NCI-H1417 treated with DMSO at 0.1 percent for 48 hours (cell line): ENCODE results near the gene WFS1.

Source experiments
- DNase-seq: peaks from one replicate; lab custom pipeline; 2025; lab: John Stamatoyannopoulos, UW

The WFS1 gene

DNA sequence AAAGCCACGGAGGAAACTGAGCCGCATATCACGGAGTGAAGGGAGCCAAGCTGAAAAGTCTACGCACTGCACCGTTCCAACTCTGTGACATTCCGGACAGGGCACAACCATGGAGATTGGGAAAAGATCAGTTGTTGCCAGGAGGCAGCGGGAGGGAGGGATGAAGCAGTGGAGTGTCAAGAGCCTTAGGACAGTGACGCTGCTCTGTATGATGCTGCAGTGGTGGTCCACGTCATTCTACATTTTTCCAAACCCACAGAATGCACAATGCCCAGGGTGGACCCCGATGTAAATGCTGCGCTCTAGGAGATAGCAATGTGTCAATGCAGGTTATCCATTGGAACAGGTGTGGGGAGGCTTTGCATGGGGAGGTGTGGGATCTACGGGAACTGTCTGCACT lies 7.5 kb upstream of the WFS1 start:
- no peak for DNase-seq

DNA sequence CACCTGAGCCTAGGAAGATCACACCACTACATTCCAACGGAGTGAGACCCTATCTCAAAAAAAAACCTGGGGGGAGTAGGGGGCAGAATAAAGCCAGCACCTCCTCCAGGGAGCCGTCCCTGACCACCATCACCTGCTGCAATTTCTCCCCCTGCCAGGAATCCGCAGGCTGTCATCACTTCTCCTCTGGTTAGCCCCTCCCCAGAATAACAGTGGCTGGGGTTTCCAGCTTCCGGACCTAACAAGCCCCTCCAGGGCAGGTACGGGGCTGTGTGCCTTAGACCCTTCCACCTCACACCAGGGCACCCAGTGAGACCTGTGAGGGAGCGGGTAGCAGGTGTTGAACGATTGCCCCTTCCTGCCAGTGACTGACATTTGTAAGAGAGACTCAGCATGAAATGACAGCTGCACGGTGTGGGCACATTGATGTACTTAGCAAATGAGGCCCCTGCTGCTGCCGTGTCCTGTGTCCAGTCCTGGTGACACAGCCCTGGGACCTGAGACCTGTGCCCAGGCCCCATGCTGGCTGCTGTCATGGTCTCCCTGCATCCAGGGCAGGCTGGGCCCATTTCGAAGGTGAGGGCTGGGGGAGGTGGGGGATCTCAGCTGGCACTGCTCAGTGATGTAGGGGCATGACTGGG lies 6.7 kb upstream of the WFS1 start:
- DNase-seq: no peak

DNA sequence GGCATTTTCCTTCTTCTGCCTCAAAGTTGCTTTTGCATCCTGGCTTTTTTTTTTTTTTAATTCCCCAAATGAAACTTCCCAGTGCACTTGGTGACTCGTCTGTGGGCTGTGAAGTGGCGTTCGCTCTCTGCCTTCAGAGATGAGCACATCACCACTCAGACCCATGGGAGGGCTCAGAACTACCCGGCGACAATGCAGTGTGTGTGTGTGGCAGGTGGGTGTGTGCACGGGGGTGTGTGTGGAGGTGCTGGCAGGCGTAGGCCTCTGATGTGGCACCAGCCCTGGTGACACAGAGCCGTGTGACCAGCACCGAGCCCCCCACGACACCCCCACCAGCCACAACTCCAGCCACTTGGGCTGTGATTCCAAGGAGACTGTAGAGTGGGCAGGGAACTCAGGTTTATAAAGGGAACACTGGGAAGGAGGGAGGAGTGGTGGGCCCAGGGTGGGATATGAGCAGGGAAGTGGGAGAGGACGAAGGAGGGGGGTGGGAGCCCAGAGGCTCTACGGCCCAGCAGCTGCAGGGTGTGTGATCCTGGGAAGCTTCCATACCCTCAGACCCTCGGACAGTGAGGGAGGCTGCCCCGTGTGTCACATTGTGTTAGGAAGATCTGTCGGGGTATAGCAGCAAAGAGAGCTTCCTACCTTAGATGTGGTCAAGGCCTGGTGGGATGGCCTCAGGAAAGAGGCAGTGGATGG lies 6.0 kb upstream of the WFS1 start:
- DNase-seq: no peak

DNA sequence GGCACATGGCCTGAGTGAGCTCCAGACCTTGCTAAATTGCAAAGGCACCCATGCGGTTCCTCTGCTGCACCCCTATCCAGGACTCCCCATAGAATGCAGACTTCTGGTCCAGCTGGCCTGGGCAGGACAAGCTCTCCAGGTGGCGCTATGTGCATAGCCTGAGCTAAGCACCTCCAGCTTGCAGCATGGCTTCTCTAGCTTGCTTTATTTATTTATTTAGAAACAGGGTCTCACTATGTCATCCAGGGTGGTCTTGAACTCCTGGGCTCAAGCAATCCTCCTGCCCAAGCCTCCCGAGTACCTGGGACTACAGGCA lies 5.5 kb upstream of the WFS1 start:
- DNase-seq: no peak

DNA sequence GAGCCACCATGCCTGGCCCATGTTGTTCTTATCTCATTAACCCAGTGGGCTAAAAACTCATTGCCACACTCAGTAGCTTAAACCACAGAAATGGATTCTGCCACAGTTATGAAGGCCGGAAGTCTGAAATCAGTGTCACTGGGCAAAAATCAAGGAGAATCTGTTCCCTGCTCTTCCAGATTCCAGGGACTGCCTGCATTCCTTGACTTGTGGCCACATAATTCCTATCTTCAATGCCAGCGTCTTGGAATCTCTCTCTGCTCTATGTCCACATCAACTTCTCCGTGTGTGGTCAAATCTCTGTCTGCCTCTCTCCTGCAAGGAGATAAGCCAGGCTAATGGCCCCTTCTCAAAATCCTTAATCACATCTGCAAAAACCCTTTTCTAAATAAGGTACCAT lies 4.1 kb upstream of the WFS1 start:
- DNase-seq: no peak

DNA sequence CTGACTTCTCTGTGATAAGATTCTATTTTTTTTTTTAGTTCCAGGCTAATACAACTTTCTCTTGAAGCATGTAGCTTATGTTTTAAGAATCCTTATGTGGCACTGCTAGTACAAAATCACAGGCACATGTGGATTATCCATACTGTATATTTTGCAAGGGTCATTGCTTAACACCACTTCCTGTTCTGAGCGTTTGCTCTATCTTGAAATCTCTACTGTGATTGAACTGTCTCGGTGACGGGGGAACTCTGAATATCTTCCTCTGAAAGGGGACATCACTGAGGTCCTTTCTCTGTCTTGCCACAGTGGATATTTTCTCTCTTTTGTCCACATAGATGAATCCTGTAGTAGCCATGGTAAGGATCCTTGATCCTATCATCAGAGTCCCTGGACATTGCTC lies 2.1 kb upstream of the WFS1 start:
- DNase-seq: no peak

DNA sequence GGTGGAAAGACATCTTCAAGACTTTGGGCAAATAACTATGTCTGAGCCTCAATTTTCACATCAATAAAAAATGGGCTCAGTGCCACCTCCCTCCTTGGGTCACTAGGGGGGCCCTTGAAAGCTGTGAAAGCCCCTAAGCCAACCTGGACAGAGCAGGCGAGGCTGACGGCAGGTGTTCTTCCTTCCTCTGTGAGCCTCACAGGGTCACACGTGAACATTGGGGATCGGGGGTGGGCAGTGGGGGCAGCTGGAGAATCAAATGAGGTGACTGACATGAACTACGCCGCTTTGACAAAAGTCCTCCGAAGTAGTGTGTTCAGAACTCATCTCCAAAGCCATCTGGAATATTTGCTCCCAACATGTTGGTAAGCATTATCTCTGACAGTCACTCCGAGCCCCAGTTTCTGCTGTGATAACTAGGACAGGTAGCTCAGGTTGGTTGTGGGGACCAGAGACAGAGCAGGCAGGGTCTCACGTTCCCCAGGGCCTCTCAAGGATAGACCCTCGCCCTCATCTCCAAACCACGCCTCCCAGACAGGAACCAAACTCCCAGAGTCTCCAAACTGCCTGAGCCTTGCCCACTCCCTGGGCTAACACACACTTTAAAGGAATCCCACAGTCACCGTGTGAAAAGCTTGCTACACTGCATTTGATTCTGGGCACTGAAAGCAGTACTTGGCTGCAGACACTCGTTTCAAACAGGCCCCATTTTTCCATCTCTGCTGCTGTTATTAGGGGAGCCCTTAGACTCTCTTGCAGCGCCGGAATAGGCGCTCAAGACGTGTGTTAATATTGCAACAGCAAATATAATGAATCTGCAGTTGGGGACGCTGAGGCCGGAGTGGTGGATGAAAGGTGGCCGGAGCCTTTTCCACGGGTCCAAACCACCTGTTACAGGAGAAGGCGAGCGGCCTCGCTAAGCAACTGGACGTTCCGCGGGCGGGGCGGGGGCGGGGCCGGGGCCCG lies 717 bp upstream of the WFS1 start:
- no peak for DNase-seq

DNA sequence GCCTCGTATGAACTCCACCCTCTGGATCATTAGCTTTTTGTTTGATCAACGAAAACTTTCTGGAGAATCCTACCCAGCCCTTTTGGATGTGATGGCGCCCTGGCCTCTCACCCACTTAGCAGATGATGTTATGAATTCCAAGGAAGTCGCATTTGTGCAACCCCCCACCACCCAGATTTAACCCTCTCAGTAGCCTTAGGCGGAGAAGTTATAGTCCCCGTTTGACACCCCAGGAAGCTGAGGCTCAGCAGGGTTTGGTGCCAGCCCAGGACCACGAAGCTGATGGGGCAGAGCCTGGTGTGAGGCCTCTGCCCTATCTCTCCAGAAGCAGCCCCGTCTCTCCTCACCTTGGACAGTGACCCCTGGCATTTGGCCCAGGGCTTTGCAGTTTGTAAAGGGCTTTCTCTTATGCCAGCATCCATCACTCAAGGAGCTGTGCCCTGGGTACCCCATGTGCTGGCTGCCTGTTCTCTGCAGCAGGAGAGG lies 1.0 kb downstream of the WFS1 start:
- DNase-seq: no peak

DNA sequence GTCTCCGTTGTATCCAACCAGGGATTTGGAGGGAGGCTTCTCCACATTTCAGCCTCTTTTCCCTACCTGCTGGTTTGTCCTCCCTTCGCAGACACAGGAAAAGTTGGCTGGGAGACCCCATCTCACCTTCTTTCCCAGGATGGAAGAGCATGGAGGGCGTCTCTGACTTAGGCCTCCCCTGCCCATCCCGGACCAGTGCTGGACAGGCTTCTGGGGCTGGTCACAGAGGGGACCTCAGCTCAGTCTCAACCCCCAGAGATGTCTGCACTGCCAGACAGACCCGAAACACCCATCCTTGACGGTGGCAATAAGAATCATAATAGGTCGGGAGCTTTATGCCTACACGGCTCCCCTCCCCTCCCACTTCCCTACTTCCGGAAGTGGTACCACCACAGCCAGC lies 1.6 kb downstream of the WFS1 start:
- no peak for DNase-seq

DNA sequence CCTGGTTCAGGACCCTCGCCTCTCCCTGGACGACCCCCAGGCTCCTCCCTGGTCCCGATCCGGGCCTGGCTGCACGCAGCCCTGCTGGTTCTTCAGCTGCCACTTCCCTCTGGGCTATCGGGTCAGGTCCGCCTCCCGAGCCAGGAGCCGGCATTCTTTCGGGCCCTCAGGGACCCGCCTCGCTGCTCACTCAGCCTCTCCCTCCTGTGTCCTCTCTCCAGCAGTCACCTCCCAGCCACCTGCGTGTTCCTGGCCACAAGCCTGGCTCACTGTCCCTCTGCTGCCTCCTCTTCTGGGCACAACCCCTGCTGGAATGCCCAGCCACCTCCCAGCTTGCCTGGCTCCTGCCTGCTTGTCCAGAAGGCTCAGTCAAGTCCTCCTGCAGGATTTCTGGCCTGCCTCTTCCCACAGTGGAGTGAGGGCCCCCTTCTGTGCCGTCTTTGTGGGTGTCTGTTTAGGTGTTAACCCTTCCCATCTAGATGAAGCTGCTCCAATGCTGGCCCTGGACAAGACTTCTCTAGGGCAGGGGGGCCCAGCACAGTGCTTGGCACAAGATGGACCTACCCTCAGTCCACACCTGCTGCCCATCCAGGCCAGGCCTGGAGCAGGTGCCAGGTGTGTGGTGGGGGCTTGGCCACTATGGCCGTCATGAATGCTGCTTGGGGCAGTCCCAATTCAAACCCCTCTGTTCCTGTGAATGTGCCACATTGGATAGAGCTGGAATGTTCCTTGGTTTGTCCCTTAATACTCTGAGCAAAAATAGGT lies 2.2 kb downstream of the WFS1 start:
- DNase-seq: no peak

DNA sequence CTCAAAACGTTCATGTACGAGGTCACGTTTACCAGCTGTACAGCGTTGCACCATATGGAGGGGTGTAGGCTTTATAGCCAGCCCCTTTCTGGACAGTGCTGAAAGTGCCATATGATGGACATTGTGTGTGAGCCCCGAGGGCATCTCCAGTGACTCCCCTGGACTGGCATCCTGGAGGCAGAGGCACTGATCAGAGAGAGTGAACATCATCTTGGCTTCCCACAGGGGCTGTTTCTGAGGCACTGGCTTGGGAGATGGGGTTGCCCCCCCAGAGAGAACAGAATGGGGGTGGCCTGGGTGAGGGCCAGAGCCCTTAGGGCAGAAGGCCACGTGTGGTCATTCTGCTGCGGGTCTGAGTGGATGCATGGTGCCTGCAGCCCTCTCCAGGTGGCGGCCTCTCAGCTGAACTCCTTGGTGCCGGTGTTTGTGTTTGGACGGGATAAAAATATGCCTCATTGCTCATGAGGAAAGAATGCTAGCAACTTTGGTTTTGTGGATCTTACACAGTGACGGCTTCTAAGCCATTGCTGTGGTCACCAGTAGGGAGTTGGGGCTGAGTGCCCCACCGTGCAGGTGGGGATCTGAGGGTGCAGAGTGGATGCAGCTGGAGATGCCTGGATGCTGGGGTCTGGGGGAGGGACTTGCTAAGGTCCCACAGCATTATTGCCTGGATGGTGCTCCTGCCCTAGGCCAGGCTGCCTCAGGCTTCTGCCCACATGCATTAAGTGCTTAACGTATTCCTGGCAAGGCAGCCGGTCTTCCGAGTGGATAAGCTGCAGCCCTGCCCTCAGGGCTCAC lies 3.4 kb downstream of the WFS1 start:
- DNase-seq: no peak

DNA sequence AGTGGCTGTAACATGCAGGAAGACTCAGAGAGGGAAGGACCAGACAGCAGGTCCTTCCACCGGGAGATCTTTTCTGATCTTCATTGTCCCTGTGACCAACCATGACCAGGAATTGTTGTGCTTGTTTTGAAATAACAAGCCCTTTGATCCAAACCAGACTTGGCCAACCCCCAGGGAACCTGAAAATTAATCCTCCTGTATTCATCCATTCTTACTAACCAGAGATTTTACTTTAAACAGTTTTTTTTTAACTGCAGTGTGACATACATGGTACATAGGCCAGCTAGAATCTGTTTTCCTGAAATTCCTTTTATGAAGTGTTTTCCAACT lies 4.0 kb downstream of the WFS1 start:
- DNase-seq: no peak

DNA sequence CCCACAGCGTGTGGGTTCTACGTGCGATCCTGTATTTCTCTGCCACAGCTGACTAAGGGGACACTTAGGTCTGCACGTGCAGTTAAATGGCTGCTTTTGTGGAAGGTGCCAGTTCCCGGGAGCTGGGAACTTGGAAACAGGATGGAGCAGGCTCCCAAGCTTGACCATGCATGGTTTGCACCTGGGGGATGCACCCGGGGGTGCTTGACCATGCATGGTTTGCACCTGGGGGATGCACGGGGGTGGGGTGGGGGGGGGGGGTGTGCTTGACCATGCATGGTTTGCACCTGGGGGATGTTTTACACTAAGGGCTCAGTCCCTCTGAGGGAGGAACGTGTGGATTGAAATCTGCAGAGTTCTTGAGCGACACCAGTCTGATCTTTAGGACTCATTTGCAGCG lies 5.7 kb downstream of the WFS1 start:
- no peak for DNase-seq

DNA sequence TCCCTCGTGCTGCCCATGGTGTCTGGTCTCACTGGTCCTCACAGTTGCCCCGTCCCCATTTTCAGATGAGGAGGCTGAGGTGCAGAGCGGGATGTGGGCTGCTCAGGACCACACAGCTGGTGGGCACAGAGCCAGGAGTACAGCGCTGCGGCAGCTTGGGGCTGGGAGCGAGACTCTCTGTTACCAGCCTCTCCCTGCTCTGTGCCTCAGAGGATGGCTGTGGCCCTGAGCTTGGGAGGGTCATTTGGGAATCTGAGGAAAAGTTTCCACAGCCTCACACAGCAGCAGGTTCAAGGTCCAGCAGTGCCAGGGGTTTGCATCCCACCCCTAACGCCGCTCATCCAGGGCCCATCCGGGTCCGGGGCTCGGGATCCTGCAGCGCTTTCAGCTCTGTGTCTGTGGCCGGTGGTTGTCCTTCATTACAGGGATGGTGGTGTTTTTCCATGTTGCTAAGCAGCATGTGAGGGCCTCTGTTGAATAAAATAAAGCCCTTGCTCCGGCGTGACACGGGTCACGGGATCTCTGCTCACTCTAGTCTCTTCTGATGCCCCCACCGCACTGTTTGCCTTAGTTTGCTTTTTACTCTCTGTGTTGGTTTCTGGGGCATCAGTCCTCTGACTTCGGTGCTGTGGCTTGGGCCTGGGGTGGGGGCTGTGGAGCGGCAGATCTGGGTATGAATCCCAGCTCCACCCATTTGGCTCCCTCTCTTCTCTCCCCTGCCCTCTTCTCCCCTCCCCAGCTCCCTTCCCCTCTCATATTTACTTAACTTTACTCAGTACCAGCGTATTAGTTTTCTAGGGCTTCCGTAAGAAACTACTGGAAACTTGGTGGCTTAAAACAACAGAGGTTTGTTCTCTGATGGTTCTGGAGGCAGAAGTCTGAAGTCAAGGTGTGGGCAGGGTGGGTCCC lies 6.5 kb downstream of the WFS1 start:
- DNase-seq: no peak

DNA sequence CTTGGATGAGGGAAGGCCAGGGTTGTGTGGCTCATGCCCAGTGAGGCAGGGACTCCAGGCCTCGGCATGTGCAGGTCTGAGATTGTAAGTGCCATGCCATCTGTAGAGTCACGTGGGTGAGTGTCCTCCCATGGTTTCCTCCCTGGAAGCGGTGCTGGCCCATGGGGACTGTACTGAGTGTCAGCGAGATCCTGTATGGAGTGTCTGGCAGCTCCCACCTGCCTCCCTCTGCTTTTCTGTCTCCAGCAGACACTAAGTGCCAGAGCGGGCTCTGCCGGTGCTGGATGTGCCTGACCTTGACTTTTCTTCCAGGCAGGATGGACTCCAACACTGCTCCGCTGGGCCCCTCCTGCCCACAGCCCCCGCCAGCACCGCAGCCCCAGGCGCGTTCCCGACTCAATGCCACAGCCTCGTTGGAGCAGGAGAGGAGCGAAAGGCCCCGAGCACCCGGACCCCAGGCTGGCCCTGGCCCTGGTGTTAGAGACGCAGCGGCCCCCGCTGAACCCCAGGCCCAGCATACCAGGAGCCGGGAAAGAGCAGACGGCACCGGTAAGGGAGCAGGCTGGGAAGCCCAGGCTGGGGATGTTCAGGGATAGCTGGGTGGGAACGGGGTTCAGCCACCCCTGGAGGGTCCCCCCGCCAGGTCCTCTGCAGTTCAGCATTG lies 7.6 kb downstream of the WFS1 start:
- no peak for DNase-seq

DNA sequence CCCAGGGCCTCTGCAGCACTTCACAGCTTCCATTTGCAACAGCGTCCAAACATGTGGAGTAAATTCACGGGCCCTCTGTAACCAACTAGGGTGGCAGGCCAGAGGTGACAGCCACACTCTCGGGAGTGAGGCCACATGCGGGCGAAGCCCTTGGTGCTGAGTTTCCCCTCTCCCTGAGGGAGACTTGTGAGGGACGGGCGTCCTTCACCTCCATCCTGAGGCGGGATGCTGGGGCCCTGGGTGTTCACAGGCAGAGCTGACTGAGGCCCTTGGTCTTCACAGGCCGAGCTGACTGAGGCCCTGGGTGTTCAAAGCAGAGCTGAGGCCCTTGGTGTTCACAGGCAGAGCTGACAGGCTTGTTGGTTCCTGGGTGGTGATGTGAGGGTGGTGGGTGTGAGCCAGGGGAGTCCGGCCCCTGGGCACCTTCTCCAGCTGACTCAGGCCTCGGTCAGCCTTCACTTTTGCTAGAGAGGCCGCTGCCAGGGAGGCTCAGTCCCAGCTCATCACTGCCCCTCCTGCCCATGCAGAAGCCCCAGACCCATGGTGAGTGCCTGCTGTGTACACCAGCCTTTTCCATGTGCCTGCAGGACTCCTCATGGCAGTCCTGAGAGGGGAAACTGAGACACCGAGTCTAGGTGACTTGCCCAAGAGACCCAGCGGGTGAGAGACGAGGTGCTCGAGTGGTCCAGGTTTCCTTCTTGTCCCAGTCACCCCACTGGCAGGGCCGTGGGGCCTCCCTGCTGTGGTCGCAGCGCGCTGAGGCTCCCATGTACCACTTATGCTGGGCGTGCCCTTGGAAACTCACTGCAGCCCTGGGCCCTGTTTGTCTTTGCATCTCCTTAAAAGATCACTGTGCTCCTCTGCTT lies 8.5 kb downstream of the WFS1 start:
- no peak for DNase-seq

DNA sequence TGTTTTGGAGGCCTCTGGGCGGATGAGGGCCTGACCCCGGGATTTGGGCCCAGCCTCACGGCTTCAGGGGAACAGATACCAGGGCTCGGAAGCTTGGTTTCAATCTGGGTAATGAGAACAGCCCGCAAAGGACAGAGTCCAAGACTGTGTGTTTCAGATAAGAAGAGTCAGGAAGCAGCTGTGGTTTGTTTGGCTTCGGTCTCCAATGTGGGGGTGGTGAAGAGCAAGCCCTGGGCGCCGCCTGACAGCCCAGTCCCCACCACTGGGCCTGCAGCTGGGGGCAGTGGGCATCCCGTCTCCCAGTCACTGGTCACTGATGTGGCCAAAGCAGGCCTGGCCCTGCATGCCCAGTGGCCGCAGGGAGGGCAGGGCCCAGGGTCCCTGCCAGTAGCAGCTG lies 9.1 kb downstream of the WFS1 start:
- no peak for DNase-seq

DNA sequence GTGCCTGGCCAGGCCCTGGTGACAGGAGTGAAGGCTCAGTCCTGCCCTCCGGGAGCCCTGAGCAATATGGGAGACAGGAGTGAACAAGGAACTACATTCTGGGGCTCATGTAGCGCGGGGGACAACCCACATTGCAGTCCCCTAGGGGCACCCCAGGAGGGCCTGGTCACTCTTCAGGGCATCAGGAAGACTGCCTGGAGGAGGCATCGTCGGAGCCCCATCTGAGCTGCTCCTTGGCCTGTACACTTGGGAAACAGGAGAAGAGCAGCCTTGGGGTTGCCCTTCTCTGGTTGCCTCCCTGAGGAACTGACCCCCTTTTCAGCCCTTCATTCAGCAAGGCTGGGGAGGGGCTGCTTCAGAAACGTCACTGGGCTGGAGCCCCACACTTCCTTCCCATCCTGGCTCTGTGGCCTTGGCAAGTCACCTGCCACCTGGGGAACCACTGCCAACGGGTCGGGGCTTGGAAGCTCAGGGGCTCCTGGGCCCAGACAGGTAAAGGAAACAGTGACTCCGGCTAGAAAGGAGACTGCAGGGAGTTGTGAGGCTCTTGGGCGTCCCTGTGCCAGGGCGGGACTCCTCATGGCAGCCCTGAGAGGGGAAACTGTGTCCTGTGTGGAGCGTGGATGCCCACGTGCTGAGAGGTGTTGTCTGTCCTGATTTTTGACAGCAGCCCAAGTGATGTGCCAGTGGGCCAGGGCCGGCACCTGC lies 10.1 kb downstream of the WFS1 start:
- DNase-seq: no peak
